Nephron (organoid): ENCODE data around the gene ZNF772.
"Not testable (repeated sequence)": the region's sequence is repeated elsewhere in the genome, so short reads cannot be mapped to it uniquely, and the experiment has no call there.

Experiments used
- H3K27ac Mint-ChIP-seq, 3 experiments: 2 replicates each; pipeline ENCODE4 v1.8.0; 2020; ENCODE audit warnings: mixed read lengths in 3 of 3, mild to moderate bottlenecking in 2 of 3, moderate library complexity in 1 of 3
- H3K27me3 Mint-ChIP-seq: 2 replicates; pipeline ENCODE4 v1.8.0; 2021; ENCODE audit warnings: low read depth, mild to moderate bottlenecking, moderate library complexity, mixed read lengths
- H3K36me3 Mint-ChIP-seq: 2 replicates; pipeline ENCODE4 v1.8.0; 2020; ENCODE audit warnings: low read depth, mixed read lengths
- H3K4me1 Mint-ChIP-seq: 2 replicates; pipeline ENCODE4 v1.8.0; 2020; ENCODE audit warnings: mixed read lengths
- H3K4me3 Mint-ChIP-seq, 3 experiments: 2 replicates each; pipeline ENCODE4 v1.8.0; 2020; ENCODE audit warnings: mild to moderate bottlenecking in 3 of 3, mixed read lengths in 3 of 3, moderate library complexity in 2 of 3
- H3K9me3 Mint-ChIP-seq: 2 replicates; pipeline ENCODE4 v1.8.0; 2020; ENCODE audit warnings: mixed read lengths
- CTCF ChIP-seq, 3 experiments: fragments of 200-600 bp; sonication (generic); IDR thresholded peaks; one replicate each; pipeline ENCODE4 v1.5.0; 2021; ENCODE audit warnings: antibody characterized with exemption in 3 of 3; ENCODE audit not compliant: unreplicated experiment in 3 of 3

Gene ZNF772

GRCh38 chr19:57488299-57488644, 10.9 kb upstream of the ZNF772 start:
- H3K9me3 Mint-ChIP-seq = peaks cover 65% of the 10 kb centered on the region
- H3K27me3 Mint-ChIP-seq, H3K27ac Mint-ChIP-seq: not testable (repeated sequence)
- peaks cover 67% of the 10 kb centered on the region for H3K36me3 Mint-ChIP-seq
- H3K4me3 Mint-ChIP-seq = peak overlapping the region; percentile 79 to 83 (median 81)
- H3K4me1 Mint-ChIP-seq = peaks cover 12% of the 10 kb centered on the region

- not testable (repeated sequence) for H3K27me3 Mint-ChIP-seq
- peak within 1 kb of the TSS in 1 of 3 experiments; percentile 3 for H3K27ac Mint-ChIP-seq
- peak within 1 kb of the TSS; percentile 81 to 83 (median 83) for H3K4me3 Mint-ChIP-seq
- peaks cover 61% of the 10 kb centered on the region for H3K36me3 Mint-ChIP-seq
- H3K9me3 Mint-ChIP-seq = peaks cover 59% of the 10 kb centered on the region
- H3K4me1 Mint-ChIP-seq = peaks cover 12% of the 10 kb centered on the region
Observed at GRCh38 chr19:57487477-57488298, 10.3 kb upstream of the ZNF772 start, which contains the start of gene ZNF419. TSS of gene ZNF419 (plus strand) at chr19:57487750. CDS start at chr19:57487951, 201 bp downstream.

GRCh38 chr19:57473646-57474045, 3.7 kb downstream of the ZNF772 start:
- peaks cover 96% of the 10 kb centered on the region for H3K36me3 Mint-ChIP-seq
- peaks cover 6% of the 10 kb centered on the region for H3K27me3 Mint-ChIP-seq
- H3K9me3 Mint-ChIP-seq = peaks cover 95% of the 10 kb centered on the region
- H3K27ac Mint-ChIP-seq = no peak overlapping the region
- peaks cover 6% of the 10 kb centered on the region for H3K4me1 Mint-ChIP-seq
- TF ChIP-seq CTCF (IDR thresholded peaks at IDR 0.05; ENCODE audit: unreplicated experiment in 3 of 3) = no peak
- no peak overlapping the region for H3K4me3 Mint-ChIP-seq

- TF ChIP-seq CTCF (IDR thresholded peaks at IDR 0.05; ENCODE audit: unreplicated experiment in 3 of 3) = no peak
- no peaks in the 10 kb centered on the region for H3K4me1 Mint-ChIP-seq
- no peaks in the 10 kb centered on the region for H3K27me3 Mint-ChIP-seq
- H3K27ac Mint-ChIP-seq = no peak overlapping the region
- H3K9me3 Mint-ChIP-seq = peaks cover 76% of the 10 kb centered on the region
- H3K36me3 Mint-ChIP-seq = peaks cover 85% of the 10 kb centered on the region
- no peak overlapping the region for H3K4me3 Mint-ChIP-seq
Observed at GRCh38 chr19:57466489-57466888, 10.9 kb downstream of the ZNF772 start.

- Mint-ChIP-seq H3K27me3 (no peaks in the 10 kb centered on the region), H3K4me1 (no peaks in the 10 kb centered on the region), H3K9me3 (peaks cover 76% of the 10 kb centered on the region), H3K36me3 (peaks cover 85% of the 10 kb centered on the region), H3K4me3 (no peak overlapping the region), H3K27ac (no peak overlapping the region)
- TF ChIP-seq CTCF (IDR thresholded peaks at IDR 0.05; ENCODE audit: unreplicated experiment in 3 of 3) = no peak
Observed at GRCh38 chr19:57465680-57466381, 11.5 kb downstream of the ZNF772 start.

- peaks cover 68% of the 10 kb centered on the region for H3K9me3 Mint-ChIP-seq
- no peak for TF ChIP-seq CTCF (IDR thresholded peaks at IDR 0.05; ENCODE audit: unreplicated experiment in 3 of 3)
- H3K27ac Mint-ChIP-seq = no peak overlapping the region
- H3K4me1 Mint-ChIP-seq = no peaks in the 10 kb centered on the region
- peaks cover 83% of the 10 kb centered on the region for H3K36me3 Mint-ChIP-seq
- no peak overlapping the region for H3K4me3 Mint-ChIP-seq
- H3K27me3 Mint-ChIP-seq = no peaks in the 10 kb centered on the region
Observed at GRCh38 chr19:57452307-57452706, 25.1 kb downstream of the ZNF772 start.
